ENCODE measurements around the gene VEPH1. TPM values are rescaled to one million over a fixed set of nuclear protein-coding genes. Genes with fewer than 3 reads are reported as not detected.

VEPH1 gene
- total RNA-seq (not detected), polyA plus RNA-seq (not detected), total RNA-seq (0 to 0.17 (median 0) reads per million in 6 experiments)

GRCh38 chr3:157502916-157503595, at the start of gene VEPH1:
VEPH1 (minus strand) TSS chr3:157503416; CDS start chr3:157495349, 8,067 bp downstream.
- H3K9me3 Mint-ChIP-seq, result peaks cover 0 to 5% (median 0%) of the 10 kb centered on the region in 9 donors
- no peak within 1 kb of the TSS for H3K27ac Mint-ChIP-seq
- peaks cover 18 to 61% (median 34%) of the 10 kb centered on the region in 5 donors for H3K27me3 Mint-ChIP-seq
- peaks cover 0 to 4% (median 0%) of the 10 kb centered on the region in 3 donors for H3K36me3 Mint-ChIP-seq
- H3K4me3 Mint-ChIP-seq, result no peak within 1 kb of the TSS
- DNase-seq, result no peak
- H3K4me1 Mint-ChIP-seq, result peaks cover 0 to 16% (median 6%) of the 10 kb centered on the region in 4 donors
- POLR2A ChIA-PET, result no interaction called here
- ATAC-seq, result no peak

- Mint-ChIP-seq H3K4me1 (no peaks in the 10 kb centered on the region), H3K27me3 (peaks cover 4 to 48% (median 9%) of the 10 kb centered on the region in 5 donors), H3K4me3 (no peak overlapping the region), H3K36me3 (peaks cover 0 to 15% (median 0%) of the 10 kb centered on the region in 3 donors), H3K9me3 (peaks cover 5 to 28% (median 15%) of the 10 kb centered on the region in 9 donors), H3K27ac (no peak overlapping the region)
- DNase-seq, result no peak
- POLR2A ChIA-PET, result no interaction called here
- no peak for ATAC-seq
Observed at GRCh38 chr3:157551961-157552360, 48.7 kb upstream of the VEPH1 start.

- H3K4me1 Mint-ChIP-seq, result no peaks in the 10 kb centered on the region
- H3K27ac Mint-ChIP-seq, result no peak overlapping the region
- peaks cover 5 to 60% (median 16%) of the 10 kb centered on the region in 5 donors for H3K27me3 Mint-ChIP-seq
- POLR2A ChIA-PET, result no interaction called here
- H3K4me3 Mint-ChIP-seq, result no peak overlapping the region
- no peak for DNase-seq
- peaks cover 0 to 15% (median 0%) of the 10 kb centered on the region in 3 donors for H3K36me3 Mint-ChIP-seq
- H3K9me3 Mint-ChIP-seq, result peaks cover 5 to 34% (median 15%) of the 10 kb centered on the region in 9 donors
- ATAC-seq, result no peak
Observed at GRCh38 chr3:157549498-157549897, 46.3 kb upstream of the VEPH1 start.

- Mint-ChIP-seq H3K27ac (no peak overlapping the region), H3K36me3 (peaks cover 0 to 18% (median 0%) of the 10 kb centered on the region in 3 donors), H3K4me1 (no peaks in the 10 kb centered on the region), H3K4me3 (no peak overlapping the region), H3K27me3 (peaks cover 17 to 79% (median 35%) of the 10 kb centered on the region in 5 donors), H3K9me3 (peaks cover 0 to 30% (median 15%) of the 10 kb centered on the region in 9 donors)
- POLR2A ChIA-PET, result no interaction called here
- DNase-seq (no peak), ATAC-seq (no peak)
Observed at GRCh38 chr3:157544501-157545130, 41.4 kb upstream of the VEPH1 start.

- DNase-seq, result no peak
- no peak for ATAC-seq
- Mint-ChIP-seq H3K27ac (no peak overlapping the region), H3K9me3 (peaks cover 0 to 30% (median 13%) of the 10 kb centered on the region in 9 donors), H3K4me3 (no peak overlapping the region), H3K4me1 (no peaks in the 10 kb centered on the region), H3K36me3 (peaks cover 0 to 18% (median 0%) of the 10 kb centered on the region in 3 donors), H3K27me3 (peaks cover 17 to 85% (median 35%) of the 10 kb centered on the region in 5 donors)
- POLR2A ChIA-PET, result no interaction called here
Observed at GRCh38 chr3:157543501-157544035, 40.4 kb upstream of the VEPH1 start.

GRCh38 chr3:157542711-157543500, 39.7 kb upstream of the VEPH1 start:
- H3K9me3 Mint-ChIP-seq, result peaks cover 0 to 30% (median 15%) of the 10 kb centered on the region in 9 donors
- H3K4me3 Mint-ChIP-seq, result no peak overlapping the region
- H3K36me3 Mint-ChIP-seq, result peaks cover 0 to 18% (median 0%) of the 10 kb centered on the region in 3 donors
- no peak for DNase-seq
- H3K27me3 Mint-ChIP-seq, result peaks cover 17 to 82% (median 35%) of the 10 kb centered on the region in 5 donors
- no peak overlapping the region for H3K27ac Mint-ChIP-seq
- H3K4me1 Mint-ChIP-seq, result no peaks in the 10 kb centered on the region
- no peak for ATAC-seq
- POLR2A ChIA-PET, result no interaction called here

- POLR2A ChIA-PET, result no interaction called here
- H3K4me1 Mint-ChIP-seq, result no peaks in the 10 kb centered on the region
- ATAC-seq (no peak), DNase-seq (no peak)
- H3K36me3 Mint-ChIP-seq, result peaks cover 0 to 18% (median 0%) of the 10 kb centered on the region in 3 donors
- H3K27me3 Mint-ChIP-seq, result peaks cover 15 to 70% (median 33%) of the 10 kb centered on the region in 5 donors
- H3K4me3 Mint-ChIP-seq, result no peak overlapping the region
- H3K9me3 Mint-ChIP-seq, result peaks cover 0 to 30% (median 15%) of the 10 kb centered on the region in 9 donors
- no peak overlapping the region for H3K27ac Mint-ChIP-seq
Observed at GRCh38 chr3:157541506-157542236, 38.5 kb upstream of the VEPH1 start.

- H3K27me3 Mint-ChIP-seq, result peaks cover 15 to 60% (median 30%) of the 10 kb centered on the region in 5 donors
- H3K4me3 Mint-ChIP-seq, result no peak overlapping the region
- DNase-seq (no peak), ATAC-seq (no peak)
- peaks cover 0 to 18% (median 0%) of the 10 kb centered on the region in 3 donors for H3K36me3 Mint-ChIP-seq
- no peaks in the 10 kb centered on the region for H3K4me1 Mint-ChIP-seq
- POLR2A ChIA-PET, result no interaction called here
- H3K9me3 Mint-ChIP-seq, result peaks cover 0 to 26% (median 15%) of the 10 kb centered on the region in 9 donors
- peak overlapping the region in 1 of 10 donors; percentile 24 for H3K27ac Mint-ChIP-seq
Observed at GRCh38 chr3:157540656-157541055, 37.4 kb upstream of the VEPH1 start.

GRCh38 chr3:157535667-157536066, 32.5 kb upstream of the VEPH1 start:
- Mint-ChIP-seq H3K4me3 (no peak overlapping the region), H3K9me3 (peaks cover 0 to 3% (median 0%) of the 10 kb centered on the region in 9 donors), H3K4me1 (no peaks in the 10 kb centered on the region), H3K36me3 (peaks cover 0 to under 1% (median 0%) of the 10 kb centered on the region in 3 donors), H3K27me3 (peaks cover under 1 to 19% (median 4%) of the 10 kb centered on the region in 5 donors), H3K27ac (no peak overlapping the region)
- POLR2A ChIA-PET, result no interaction called here
- DNase-seq (no peak), ATAC-seq (no peak)

GRCh38 chr3:157534725-157535161, 31.5 kb upstream of the VEPH1 start:
- Mint-ChIP-seq H3K9me3 (peaks cover 0 to 3% (median 0%) of the 10 kb centered on the region in 9 donors), H3K4me3 (no peak overlapping the region), H3K27ac (no peak overlapping the region), H3K36me3 (no peaks in the 10 kb centered on the region), H3K27me3 (peaks cover 0 to 12% (median 4%) of the 10 kb centered on the region in 5 donors), H3K4me1 (no peaks in the 10 kb centered on the region)
- POLR2A ChIA-PET, result no interaction called here
- ATAC-seq (no peak), DNase-seq (no peak)

- Mint-ChIP-seq H3K36me3 (no peaks in the 10 kb centered on the region), H3K27me3 (peaks cover 0 to 3% (median 0%) of the 10 kb centered on the region in 5 donors), H3K27ac (no peak overlapping the region), H3K4me3 (no peak overlapping the region), H3K4me1 (no peaks in the 10 kb centered on the region), H3K9me3 (peaks cover 0 to under 1% (median 0%) of the 10 kb centered on the region in 9 donors)
- no peak for DNase-seq
- POLR2A ChIA-PET, result no interaction called here
- no peak for ATAC-seq
Observed at GRCh38 chr3:157533298-157534070, 30.3 kb upstream of the VEPH1 start.
